ENCODE measurements around the gene SKI.

DNA sequence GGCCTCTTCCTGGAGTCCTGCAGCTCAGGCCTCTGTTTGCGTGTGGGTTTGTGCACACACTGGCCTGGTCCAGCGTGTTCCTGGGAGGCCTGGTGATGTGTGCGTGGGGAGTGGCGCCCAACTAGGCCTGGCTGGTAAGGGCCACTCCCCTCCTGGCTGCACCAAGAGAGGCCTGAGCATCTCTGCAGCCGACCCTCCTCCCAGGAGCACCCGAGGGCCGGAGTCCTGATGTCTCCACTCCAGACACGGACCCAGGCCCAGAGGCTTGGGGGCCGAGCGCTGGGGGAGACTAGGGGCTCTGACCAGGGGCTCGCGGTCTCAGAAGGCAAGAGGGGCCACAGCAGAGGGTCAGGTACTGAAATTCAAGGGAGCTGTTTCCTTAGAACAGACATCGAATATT is 130.0 kb downstream of the SKI start:
- TF ChIP-seq POLR2A (conservative IDR thresholded peaks at IDR 0.05), result no peak
- no peak for TF ChIP-seq ARHGAP35 (IDR thresholded peaks at IDR 0.05; ENCODE audit: partially characterized antibody)
- TF ChIP-seq JUND (IDR thresholded peaks at IDR 0.05; ENCODE audit: borderline replicate concordance, low read depth, low read length), result no peak
- no peak for TF ChIP-seq JUND (tag; IDR thresholded peaks at IDR 0.05; ENCODE audit: borderline replicate concordance, low read depth, low read length)
- TF ChIP-seq GABPB1 (CRISPR knock-in tag; IDR thresholded peaks at IDR 0.05), result no peak

Measured in K562 (cell line).